NCI-H2196 treated with DMSO at 0.1 percent for 48 hours (cell line): ENCODE data around the gene NOP56.
"Not testable (repeated sequence)": the region's sequence is repeated elsewhere in the genome, so short reads cannot be mapped to it uniquely, and the experiment has no call there.

ENCODE experiments used
- DNase-seq: peaks from one replicate; lab custom pipeline; 2025; ENCODE audit not compliant: unreplicated experiment; lab: John Stamatoyannopoulos, UW

The NOP56 gene

GRCh38 chr20:2680046-2680445 is 27.6 kb downstream of the NOP56 start:
- DNase-seq: no peak

- not testable (repeated sequence) for DNase-seq
Observed at GRCh38 chr20:2682040-2682439, 29.6 kb downstream of the NOP56 start.

- DNase-seq: not testable (repeated sequence)
Observed at GRCh38 chr20:2684817-2685216, 32.4 kb downstream of the NOP56 start.

- no peak for DNase-seq
Observed at GRCh38 chr20:2687514-2687913, 35.1 kb downstream of the NOP56 start.

DNA sequence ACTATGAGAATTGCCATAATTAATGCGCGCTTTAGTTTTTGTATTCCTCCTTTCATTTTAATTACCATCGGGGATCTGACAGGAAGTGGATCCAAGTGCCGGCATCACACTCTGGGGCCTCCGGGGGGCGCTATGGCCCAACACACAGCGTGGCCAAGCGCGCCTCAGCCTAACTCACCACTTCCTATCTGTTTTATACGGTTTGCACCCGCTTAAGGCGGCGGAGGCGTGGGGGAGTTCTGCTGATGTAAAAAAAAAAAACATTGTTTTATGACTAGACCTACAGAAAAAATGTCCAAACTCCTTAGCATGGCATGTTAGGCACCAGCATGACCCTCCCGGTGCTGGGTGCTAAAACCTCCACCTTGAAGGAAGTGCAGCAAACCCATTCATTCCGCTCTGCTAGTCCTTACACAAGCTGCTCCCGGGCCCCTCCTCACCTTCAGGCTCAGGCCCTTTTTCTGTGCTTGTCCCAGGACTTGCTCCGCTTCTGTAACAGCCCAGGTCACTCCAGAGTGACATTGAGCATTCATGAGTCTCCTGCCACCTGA is 35.7 kb downstream of the NOP56 start:
- DNase-seq: no peak

DNA sequence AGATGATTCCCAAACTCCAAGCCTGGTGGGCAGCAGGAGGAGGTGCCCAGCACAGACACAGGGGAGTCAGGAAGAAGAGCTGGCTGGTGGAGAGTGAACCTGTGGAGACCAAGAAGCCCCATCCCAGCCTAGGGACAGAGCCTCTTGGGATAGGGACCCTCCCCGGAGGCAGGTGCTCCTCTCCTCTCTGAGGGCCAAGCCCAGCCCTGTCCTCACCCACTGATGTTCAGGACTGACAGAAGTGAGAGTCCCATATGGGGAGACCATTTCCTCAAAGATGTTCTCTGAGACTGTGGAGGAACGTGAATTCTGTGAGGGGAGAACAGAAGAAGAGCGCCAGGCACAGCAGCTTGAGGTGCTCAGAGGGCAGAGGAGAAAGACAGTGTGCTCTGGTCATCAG is 37.8 kb downstream of the NOP56 start:
- no peak for DNase-seq

DNA sequence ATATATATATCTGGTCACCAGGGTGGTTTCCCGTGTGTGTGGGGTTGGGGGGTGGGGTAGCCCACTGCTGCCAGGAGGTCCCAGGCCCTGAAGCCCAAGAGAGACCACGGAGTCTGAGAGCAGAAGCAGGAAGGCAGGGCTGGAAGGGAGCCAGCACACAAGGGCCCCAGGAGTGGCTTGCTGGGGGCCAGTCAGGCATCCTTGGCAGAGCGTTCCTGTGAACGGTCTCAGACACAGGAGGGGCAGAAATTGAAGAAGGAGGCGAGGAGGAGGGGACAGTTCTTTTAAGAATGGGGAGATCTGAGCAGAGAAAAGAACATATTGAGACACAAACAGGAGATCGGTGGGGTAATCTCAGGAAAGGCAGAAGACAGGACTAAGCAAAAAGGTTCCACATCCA is 38.3 kb downstream of the NOP56 start:
- no peak for DNase-seq

GRCh38 chr20:2691127-2691526 is 38.7 kb downstream of the NOP56 start:
- no peak for DNase-seq

DNA sequence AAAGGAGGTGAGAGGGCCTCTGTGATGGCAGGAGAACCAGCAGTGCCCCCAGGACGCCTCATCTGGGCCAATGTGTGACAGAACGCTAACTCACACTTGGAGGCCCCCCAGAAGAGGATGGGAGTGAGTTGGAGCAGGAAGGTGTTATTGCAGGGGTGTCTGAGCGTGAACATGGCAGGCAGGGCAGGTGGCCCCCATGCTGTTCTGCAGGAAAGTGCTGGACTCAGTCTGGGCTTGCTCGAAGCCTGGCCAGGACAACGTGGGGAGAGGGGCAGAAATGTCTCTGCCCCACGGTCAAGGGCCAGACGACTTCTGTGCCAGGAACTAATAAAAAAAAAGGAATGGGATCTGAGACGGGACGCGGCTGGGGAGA is 39.2 kb downstream of the NOP56 start:
- DNase-seq: no peak

- no peak for DNase-seq
Observed at GRCh38 chr20:2692036-2692885, 39.8 kb downstream of the NOP56 start, which contains the start of gene EBF4. Gene EBF4 (plus strand): TSS chr20:2692780. CDS start chr20:2693646, 866 bp downstream.

- no peak for DNase-seq
Observed at GRCh38 chr20:2692886-2693285, 40.5 kb downstream of the NOP56 start.

GRCh38 chr20:2693286-2694007 is 41.0 kb downstream of the NOP56 start:
- peak; percentile 13 for DNase-seq

DNA sequence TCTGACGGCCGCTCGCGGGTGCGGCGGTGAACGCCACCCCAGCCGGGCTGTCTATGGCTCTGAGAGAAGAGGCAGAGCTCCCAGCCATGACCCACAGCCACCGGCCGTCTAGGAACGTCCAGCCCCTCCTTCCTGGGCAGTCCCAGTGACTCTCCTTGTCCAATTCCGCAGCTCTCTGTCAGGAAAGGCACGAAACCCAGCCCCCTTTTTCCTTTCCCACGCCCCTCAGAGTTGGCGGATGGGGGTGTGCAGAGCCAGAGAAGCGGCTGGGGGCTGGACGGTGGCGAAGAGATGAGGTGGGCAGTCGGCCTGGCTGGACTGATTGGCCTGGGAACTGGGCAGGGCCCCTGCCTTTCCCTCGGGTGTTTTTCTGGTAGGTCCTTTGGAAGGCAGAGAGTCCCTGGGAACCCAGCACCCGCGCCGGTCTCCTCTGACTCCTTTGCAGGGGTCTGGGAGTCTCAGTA is 41.6 kb downstream of the NOP56 start:
- no peak for DNase-seq

- DNase-seq: no peak
Observed at GRCh38 chr20:2694519-2694918, 42.1 kb downstream of the NOP56 start.

- DNase-seq: no peak
Observed at GRCh38 chr20:2695206-2695983, 43.0 kb downstream of the NOP56 start.

DNA sequence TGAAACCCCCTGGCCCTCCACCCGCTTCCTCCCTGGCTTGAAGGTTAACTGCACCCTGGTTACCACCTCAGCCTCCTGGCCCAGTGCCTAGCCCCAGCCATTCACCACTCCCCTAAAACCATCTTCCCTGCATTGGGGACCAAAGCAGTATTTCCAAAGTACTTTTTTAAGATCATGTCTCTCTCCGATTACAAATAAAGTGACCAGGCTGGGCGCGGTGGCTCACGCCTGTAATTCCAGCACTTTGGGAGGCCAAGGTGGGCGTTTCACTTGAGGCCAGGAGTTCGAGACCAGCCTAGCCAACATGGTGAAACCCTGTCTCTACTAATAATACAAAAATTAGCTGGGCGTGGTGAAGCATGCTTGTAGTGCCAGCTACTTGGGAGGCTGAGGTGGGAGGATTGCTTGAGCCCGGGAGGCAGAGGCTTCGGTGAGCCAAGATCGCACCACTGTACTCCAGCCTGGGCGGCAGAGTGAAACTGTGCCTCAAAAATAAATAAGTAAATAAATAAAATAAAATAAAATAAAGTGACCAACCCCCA is 43.6 kb downstream of the NOP56 start:
- not testable (repeated sequence) for DNase-seq

DNA sequence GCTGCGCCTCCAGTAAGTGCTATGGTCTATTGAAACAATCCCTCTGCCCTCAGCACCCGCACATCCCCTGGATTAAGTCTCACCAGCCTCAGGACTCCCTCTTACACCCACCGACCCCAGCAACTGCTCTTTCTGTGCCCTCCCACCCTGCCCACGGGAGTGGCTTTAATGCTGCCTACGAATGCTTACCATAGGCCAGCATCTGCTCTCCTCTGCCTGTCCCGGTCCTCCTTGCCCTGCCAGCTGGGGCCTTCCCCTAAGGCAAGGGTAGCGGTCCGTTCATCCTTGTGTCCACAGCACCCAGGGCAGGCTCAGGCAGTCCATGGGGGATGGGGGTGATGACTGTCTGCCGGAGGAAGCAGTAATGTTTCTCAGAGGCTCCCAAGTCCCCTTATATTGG is 44.2 kb downstream of the NOP56 start:
- DNase-seq: no peak

GRCh38 chr20:2697768-2698167 is 45.3 kb downstream of the NOP56 start:
- no peak for DNase-seq

DNA sequence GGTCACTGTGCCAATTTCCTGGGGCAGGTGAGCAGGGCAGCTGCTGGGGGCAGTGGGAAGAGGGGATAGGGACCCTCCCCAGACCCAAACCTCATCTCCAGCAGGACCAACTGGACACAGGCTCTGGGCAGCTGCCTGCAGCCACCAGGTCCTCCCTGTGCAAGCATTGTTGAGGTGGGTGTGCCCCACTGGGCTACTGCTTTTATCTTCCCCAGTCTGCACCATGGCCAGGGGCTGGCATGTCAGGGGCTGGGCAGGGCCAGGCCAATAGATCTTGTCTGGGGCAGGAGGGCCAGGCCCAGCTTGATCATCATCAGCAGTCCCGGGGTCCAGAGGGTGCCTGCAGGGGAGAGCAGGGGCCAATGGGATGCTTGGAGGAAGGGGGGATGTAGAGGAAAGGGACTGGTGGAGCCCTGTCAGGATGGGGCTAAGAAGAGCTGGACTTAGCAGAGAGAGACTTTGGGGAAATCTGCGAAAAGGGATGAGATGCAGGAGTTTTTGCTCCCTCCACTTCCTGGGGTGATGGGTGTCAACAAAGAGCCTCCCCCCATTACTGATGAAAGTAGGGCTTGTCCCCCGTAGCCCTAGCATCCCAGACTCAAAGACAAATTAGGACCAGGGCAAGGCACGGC is 45.9 kb downstream of the NOP56 start:
- DNase-seq: no peak

DNA sequence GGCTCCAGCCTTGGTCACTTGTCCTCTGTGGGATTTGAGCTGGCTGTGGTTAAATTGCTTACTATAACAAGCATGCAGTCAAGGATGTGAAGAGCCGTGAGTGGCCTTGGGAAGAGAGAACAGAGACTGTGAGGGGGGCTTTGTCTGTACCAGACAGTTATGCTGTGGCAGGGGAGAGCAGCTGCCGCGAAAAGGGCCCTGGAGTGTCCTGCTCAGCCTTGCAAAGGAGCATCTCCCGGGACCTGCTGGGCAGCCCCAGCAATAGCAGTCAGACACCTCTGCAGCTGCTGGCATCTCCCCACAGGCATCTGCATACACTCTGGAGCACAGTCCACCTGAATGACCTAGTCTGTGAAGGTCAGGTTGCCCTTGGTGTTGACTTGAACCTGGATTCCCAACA is 46.5 kb downstream of the NOP56 start:
- no peak for DNase-seq
